Endothelial cell of umbilical vein (primary cell): ENCODE measurements around the gene ACOD1. TPM values are rescaled to one million over a fixed set of nuclear protein-coding genes. Genes with fewer than 3 reads are reported as not detected.
A peak's percentile ranks its signal among the peaks of the same experiment; 100 is the strongest.

Experiments used
- BruUV-seq: library from RNA; stranded (reverse); fragments of 400-500 nt; replicated peaks from 2 replicates; lab custom pipeline; 2021; lab: Mats Ljungman, UMichigan
- CTCF ChIA-PET: fragments of 300-600, 350-600 bp; sonication (Branson Sonifier 250); formaldehyde crosslinking; loops from one replicate; lab custom pipeline; 2021; ENCODE audit warnings: antibody characterized with exemption, inconsistent platforms; lab: Charles Lee
- POLR2A ChIA-PET: fragments of 300-600, 350-600 bp; sonication (Branson Sonifier 250); formaldehyde crosslinking; loops from one replicate; lab custom pipeline; 2021; ENCODE audit warnings: antibody characterized with exemption, inconsistent platforms; lab: Charles Lee
- DNase-seq: peaks from one replicate; pipeline ENCODE4 v3.0.0-alpha.2; 2011; ENCODE audit warnings: low read depth, low spot score
- FAIRE-seq: peaks from 2 replicates; lab custom pipeline; 2011; peaks lifted over from hg19 to GRCh38; lab: Jason Lieb, UNC
- H2AFZ ChIP-seq: 2 replicates; pipeline ENCODE4 v1.6.0; 2012; ENCODE audit warnings: low read depth, low read length, control low read depth, inconsistent platforms
- H3K27ac ChIP-seq: 2 replicates; pipeline ENCODE4 v1.5.1; 2011; ENCODE audit warnings: low read depth, mild to moderate bottlenecking, control low read depth, low read length, moderate library complexity; ENCODE audit not compliant: insufficient read depth
- H3K27me3 ChIP-seq, 2 experiments: 2 replicates each; pipeline versions ENCODE4 v1.6.0 to v1.6.1; 2011; ENCODE audit warnings: low read length in 2 of 2, mixed read lengths in 1 of 2; ENCODE audit not compliant: control insufficient read depth in 2 of 2, insufficient read depth in 2 of 2
- H3K36me3 ChIP-seq, 2 experiments: 2 replicates in 1 of 2; 3 replicates in 1 of 2; pipeline ENCODE4 v1.5.1; 2011; ENCODE audit warnings: low read length in 2 of 2, mild to moderate bottlenecking in 1 of 2, moderate library complexity in 1 of 2; ENCODE audit not compliant: control insufficient read depth in 2 of 2, insufficient read depth in 2 of 2; ENCODE audit errors: extremely low read depth in 1 of 2
- H3K4me1 ChIP-seq: 3 replicates; pipeline ENCODE4 v1.5.1; 2011; ENCODE audit warnings: mild to moderate bottlenecking, low read length; ENCODE audit not compliant: control insufficient read depth, insufficient read depth; ENCODE audit errors: extremely low read depth
- H3K4me2 ChIP-seq: 2 replicates; pipeline ENCODE4 v1.6.1; 2011; ENCODE audit warnings: low read length, control low read depth, mixed read lengths; ENCODE audit not compliant: insufficient read depth
- H3K4me3 ChIP-seq, 3 experiments: fragments of 200-600 bp in 1 of 3; sonication (generic), shearing (Covaris generic) in 1 of 3; replicated peaks in 1 of 3; 2 replicates each; pipeline ENCODE4 v1.5.1; 2011 to 2016; ENCODE audit warnings: control low read depth in 3 of 3, low read length in 3 of 3, mild to moderate bottlenecking in 2 of 3, inconsistent platforms in 1 of 3, low read depth in 1 of 3, moderate library complexity in 1 of 3; ENCODE audit not compliant: insufficient read depth in 1 of 3
- H3K79me2 ChIP-seq: 2 replicates; pipeline ENCODE4 v1.6.0; 2012; ENCODE audit warnings: low read length, inconsistent platforms; ENCODE audit not compliant: control insufficient read depth, insufficient read depth
- H3K9ac ChIP-seq: replicated peaks from 2 replicates; pipeline ENCODE3; 2011; ENCODE audit warnings: low read length, control low read depth; ENCODE audit not compliant: insufficient read depth; ENCODE audit errors: extremely low read depth
- H3K9me1 ChIP-seq: replicated peaks from 3 replicates; pipeline ENCODE4 v1.6.0; 2011; ENCODE audit warnings: mild to moderate bottlenecking, low read length; ENCODE audit not compliant: control insufficient read depth, insufficient read depth; ENCODE audit errors: extremely low read depth
- H3K9me3 ChIP-seq: replicated peaks from 2 replicates; pipeline ENCODE4 v1.5.1; 2012; ENCODE audit warnings: low read length, inconsistent platforms; ENCODE audit not compliant: control insufficient read depth, insufficient read depth
- H4K20me1 ChIP-seq: replicated peaks from 2 replicates; pipeline ENCODE3; 2011; ENCODE audit warnings: mild to moderate bottlenecking, low read length; ENCODE audit not compliant: control insufficient read depth, insufficient read depth; ENCODE audit errors: extremely low read depth
- CTCF ChIP-seq, 2 donors: IDR thresholded peaks; 1 replicate in 1 of 2; 2 replicates in 1 of 2; pipeline ENCODE4 v1.5.1; 2011; ENCODE audit warnings: low read length in 2 of 2, mild to moderate bottlenecking in 2 of 2, moderate library complexity in 2 of 2, control low read depth in 1 of 2, inconsistent platforms in 1 of 2, low read depth in 1 of 2; ENCODE audit not compliant: insufficient read depth in 1 of 2; ENCODE audit errors: extremely low read depth in 1 of 2
- EZH2 ChIP-seq: IDR thresholded peaks from 2 replicates; pipeline ENCODE4 v1.6.1; 2012; ENCODE audit warnings: borderline replicate concordance, low read depth, mild to moderate bottlenecking, moderate library complexity, low read length, inconsistent platforms; ENCODE audit not compliant: severe bottlenecking
- FOS ChIP-seq: IDR thresholded peaks from 2 replicates; pipeline ENCODE4 v1.6.1; 2011; ENCODE audit warnings: mild to moderate bottlenecking, low read length, moderate library complexity, borderline replicate concordance; ENCODE audit not compliant: insufficient read depth
- GATA2 ChIP-seq: IDR thresholded peaks from 2 replicates; pipeline ENCODE4 v1.7.0; 2011; ENCODE audit warnings: low read depth, mild to moderate bottlenecking, moderate library complexity, mixed read lengths, low read length; ENCODE audit not compliant: insufficient read length, insufficient read depth
- JUN ChIP-seq: IDR thresholded peaks from 2 replicates; pipeline ENCODE4 v1.6.1; 2011; ENCODE audit warnings: borderline replicate concordance, low read depth; ENCODE audit not compliant: insufficient read length, insufficient read depth
- MAX ChIP-seq: IDR thresholded peaks from 2 replicates; pipeline ENCODE4 v1.6.1; 2011; ENCODE audit not compliant: insufficient read depth, insufficient read length
- MYC ChIP-seq: IDR thresholded peaks from one replicate; pipeline ENCODE4 v1.6.1; 2011; ENCODE audit warnings: mild to moderate bottlenecking, low read depth, low read length
- POLR2A ChIP-seq: IDR thresholded peaks from 2 replicates; pipeline ENCODE4 v1.6.1; 2012; ENCODE audit warnings: low read depth, mild to moderate bottlenecking, control low read depth, low read length
- POLR2AphosphoS5 ChIP-seq: IDR thresholded peaks from 2 replicates; pipeline ENCODE4 v1.6.1; 2012; ENCODE audit warnings: low read depth, mild to moderate bottlenecking, control low read depth, low read length, moderate library complexity; ENCODE audit not compliant: insufficient read depth
- dilution Hi-C: fragments of 300-500 bp; cut with MboI; formaldehyde crosslinking; loops from one replicate; pipeline ENCODE4 v1.15.0; 2019; ENCODE audit warnings: low sequenced_read_pairs; ENCODE audit not compliant: extremely low pct_ligation_motif_present
- intact Hi-C: fragments of 100-400 bp; cut with micrococcal nuclease; formaldehyde crosslinking; loops from one replicate; pipeline ENCODE4 v1.10.0; 2022
- polyA plus RNA-seq, 4 experiments: library from polyadenylated mRNA; depleted of rRNA in 3 of 4; stranded (reverse) in 3 of 4; unstranded in 1 of 4; fragments of >200 nt; gene quantifications; 2 replicates each; pipeline versions ENCODE4 v1.2.1 to v1.2.3, GENCODE V29; 2011 to 2012; ENCODE audit warnings: missing spikeins in 1 of 4
- total RNA-seq: library from RNA; stranded (reverse); gene quantifications from 2 replicates; pipeline ENCODE4 v1.2.3, GENCODE V29; 2021

The ACOD1 gene
- total and polyA plus RNA-seq, 2 donors (not counting 3 experiments of a cell fraction or from before 2014, with no cell fraction given): not detected

- no peaks in the 10 kb centered on the region for H3K36me3 ChIP-seq
- no peaks in the 10 kb centered on the region for H4K20me1 ChIP-seq
- no peaks in the 10 kb centered on the region for H3K9me3 ChIP-seq
- no peaks in the 10 kb centered on the region for H3K9me1 ChIP-seq
- H3K79me2 ChIP-seq: peaks cover 8% of the 10 kb centered on the region
- no peak for TF ChIP-seq POLR2AphosphoS5
- ChIA-PET CTCF (interaction anchor here (1.0 to 2.6 kb wide), 3 partner anchors 10 to 486 kb away, joined by 5 to 8 read pairs (median 7); no protein-coding TSS in a partner anchor), POLR2A (no interaction called here)
- DNase-seq: peak; percentile 46
- peak; percentile 61 for FAIRE-seq
- dilution Hi-C loops (no loop called here), intact Hi-C loops (loop anchor here (1.0 to 5.0 kb wide), 3 partner anchors 35 to 486 kb away; partner anchors contain the start of gene FBXL3)
- H3K27me3 ChIP-seq: no peaks in the 10 kb centered on the region
- TSS peak; percentile 54 for BruUV-seq
- peaks cover 13% of the 10 kb centered on the region for H3K4me1 ChIP-seq
- peak overlapping the region; percentile 36 to 90 (median 83) for H3K4me3 ChIP-seq
- peak overlapping the region; percentile 91 for H3K9ac ChIP-seq
- H3K4me2 ChIP-seq: peak overlapping the region; percentile 98
- peak overlapping the region; percentile 40 for H3K27ac ChIP-seq
- peak overlapping the region; percentile 71 for H2AFZ ChIP-seq
These were observed 44.3 kb downstream of the ACOD1 start for GRCh38 chr13:76992548-76993001.

DNA sequence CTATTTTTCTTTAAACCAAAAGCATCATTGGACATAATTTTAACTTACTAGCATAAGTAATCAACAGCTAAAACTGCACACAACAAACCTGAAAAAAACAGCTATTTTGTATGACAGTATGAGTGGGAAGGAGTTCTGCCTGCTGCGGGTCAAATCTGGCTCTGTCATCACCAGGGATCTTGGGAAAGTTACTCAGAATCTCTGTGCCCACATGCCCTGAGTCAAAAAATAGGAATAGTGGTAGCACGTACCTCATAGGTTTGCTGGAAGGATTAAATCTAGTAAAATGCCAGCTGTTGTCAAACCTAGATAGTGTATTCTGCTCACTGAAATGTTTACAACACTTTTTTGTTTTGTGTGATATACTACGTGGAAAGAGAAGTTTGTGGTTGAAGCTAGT is 44.7 kb downstream of the ACOD1 start:
- no TSS peak for BruUV-seq

More for the DNA sequence above, 44.7 kb downstream of the ACOD1 start:
- no peaks in the 10 kb centered on the region for H3K36me3 ChIP-seq
- POLR2A ChIA-PET: no interaction called here
- CTCF ChIA-PET: interaction anchor here (1.0 to 2.6 kb wide), 3 partner anchors 9 to 485 kb away, joined by 5 to 8 read pairs (median 7); no protein-coding TSS in a partner anchor
- H3K9ac ChIP-seq: peak overlapping the region; percentile 91
- H3K27ac ChIP-seq: no peak overlapping the region
- no peak for DNase-seq
- intact Hi-C loops: loop anchor here (5.0 kb wide), 1 partner anchor 111 kb away; no protein-coding TSS in a partner anchor
- no peaks in the 10 kb centered on the region for H3K27me3 ChIP-seq
- dilution Hi-C loops: no loop called here
- H2AFZ ChIP-seq: no peak overlapping the region
- peaks cover 8% of the 10 kb centered on the region for H3K79me2 ChIP-seq
- peaks cover 13% of the 10 kb centered on the region for H3K4me1 ChIP-seq
- TF ChIP-seq FOS (no peak), CTCF (IDR thresholded peaks at IDR 0.05; ENCODE audit: extremely low read depth in 1 of 2, insufficient read depth in 1 of 2, low read depth in 1 of 2, low read length in 2 of 2) (no peak), GATA2 (no peak), POLR2A (no peak), MAX (no peak), POLR2AphosphoS5 (no peak), JUN (no peak), EZH2 (no peak), MYC (no peak)
- H4K20me1 ChIP-seq: no peaks in the 10 kb centered on the region
- H3K4me2 ChIP-seq: peak overlapping the region; percentile 98
- no peaks in the 10 kb centered on the region for H3K9me3 ChIP-seq
- H3K9me1 ChIP-seq: no peaks in the 10 kb centered on the region
- peak overlapping the region in 2 of 3 experiments; percentile 36 to 83 for H3K4me3 ChIP-seq
- no peak for FAIRE-seq
